ENCODE measurements around the gene CDK14. TPM values are rescaled to one million over a fixed set of nuclear protein-coding genes. Genes with fewer than 3 reads are reported as not detected.

The CDK14 gene
- total RNA-seq, 1 donor, result 41.0 TPM

- DNase-seq (ENCODE audit: low read depth), result peak; percentile 31
Measured at GRCh38 chr7:91079487-91079886, 483.4 kb downstream of the CDK14 start.

GRCh38 chr7:91080351-91080750 lies 484.2 kb downstream of the CDK14 start:
- no peak overlapping the region for H3K4me3 ChIP-seq (ENCODE audit: low read depth, low read length)
- DNase-seq (ENCODE audit: low read depth), result no peak
- no peak for TF ChIP-seq CTCF (IDR thresholded peaks at IDR 0.05; ENCODE audit: insufficient read depth, low read depth, low read length)

More at GRCh38 chr7:91079487-91079886, 483.4 kb downstream of the CDK14 start:
- TF ChIP-seq CTCF (IDR thresholded peaks at IDR 0.05; ENCODE audit: insufficient read depth, low read depth, low read length), result no peak
- no peak overlapping the region for H3K4me3 ChIP-seq (ENCODE audit: low read depth, low read length)

- peak; percentile 62 for DNase-seq (ENCODE audit: low read depth)
- H3K4me3 ChIP-seq (ENCODE audit: low read depth, low read length), result no peak overlapping the region
- no peak for TF ChIP-seq CTCF (IDR thresholded peaks at IDR 0.05; ENCODE audit: insufficient read depth, low read depth, low read length)
Measured at GRCh38 chr7:91082038-91082437, 485.9 kb downstream of the CDK14 start.

GRCh38 chr7:91082852-91083495 lies 486.9 kb downstream of the CDK14 start:
- TF ChIP-seq CTCF (IDR thresholded peaks at IDR 0.05; ENCODE audit: insufficient read depth, low read depth, low read length), result peak; percentile 62
- DNase-seq (ENCODE audit: low read depth), result peak; percentile 50
- H3K4me3 ChIP-seq (ENCODE audit: low read depth, low read length), result no peak overlapping the region

GRCh38 chr7:91083855-91084644 lies 487.9 kb downstream of the CDK14 start:
- no peak for DNase-seq (ENCODE audit: low read depth)
- TF ChIP-seq CTCF (IDR thresholded peaks at IDR 0.05; ENCODE audit: insufficient read depth, low read depth, low read length), result no peak

GRCh38 chr7:91085175-91085574 lies 489.1 kb downstream of the CDK14 start:
- no peak for DNase-seq (ENCODE audit: low read depth)
- no peak for TF ChIP-seq CTCF (IDR thresholded peaks at IDR 0.05; ENCODE audit: insufficient read depth, low read depth, low read length)
- no peak overlapping the region for H3K4me3 ChIP-seq (ENCODE audit: low read depth, low read length)

More at GRCh38 chr7:91083855-91084644, 487.9 kb downstream of the CDK14 start:
- H3K4me3 ChIP-seq (ENCODE audit: low read depth, low read length), result no peak overlapping the region
